ENCODE results near the gene OPRM1.
"Not testable (repeated sequence)": the region's sequence is repeated elsewhere in the genome, so short reads cannot be mapped to it uniquely, and the experiment has no call there.

The OPRM1 gene

GRCh38 chr6:154213782-154214181 is 174.7 kb downstream of the OPRM1 start:
- DNase-seq: no peak

- no peak for DNase-seq
Observed at GRCh38 chr6:154218301-154218700, 179.3 kb downstream of the OPRM1 start.

GRCh38 chr6:154218787-154219186 is 179.7 kb downstream of the OPRM1 start:
- DNase-seq: no peak

- no peak for DNase-seq
Observed at GRCh38 chr6:154219250-154219649, 180.2 kb downstream of the OPRM1 start.

GRCh38 chr6:154222716-154223115 is 183.7 kb downstream of the OPRM1 start:
- DNase-seq: no peak

GRCh38 chr6:154223296-154223695 is 184.3 kb downstream of the OPRM1 start:
- no peak for DNase-seq

- DNase-seq: no peak
Observed at GRCh38 chr6:154226461-154226860, 187.4 kb downstream of the OPRM1 start.

- no peak for DNase-seq
Observed at GRCh38 chr6:154227862-154228520, 189.0 kb downstream of the OPRM1 start.

GRCh38 chr6:154228521-154228905 is 189.5 kb downstream of the OPRM1 start:
- no peak for DNase-seq

GRCh38 chr6:154229786-154230185 is 190.7 kb downstream of the OPRM1 start:
- DNase-seq: no peak

GRCh38 chr6:154230393-154230792 is 191.4 kb downstream of the OPRM1 start:
- no peak for DNase-seq

GRCh38 chr6:154230910-154231595 is 192.0 kb downstream of the OPRM1 start:
- DNase-seq: no peak

- DNase-seq: no peak
Observed at GRCh38 chr6:154232013-154232910, 193.2 kb downstream of the OPRM1 start.

- DNase-seq: no peak
Observed at GRCh38 chr6:154233383-154233782, 194.3 kb downstream of the OPRM1 start.

- DNase-seq: no peak
Observed at GRCh38 chr6:154234019-154234772, 195.2 kb downstream of the OPRM1 start.

- no peak for DNase-seq
Observed at GRCh38 chr6:154236646-154237301, 197.7 kb downstream of the OPRM1 start.

- DNase-seq: no peak
Observed at GRCh38 chr6:154238831-154239230, 199.8 kb downstream of the OPRM1 start.

GRCh38 chr6:154239392-154239791 is 200.4 kb downstream of the OPRM1 start:
- DNase-seq: no peak

- not testable (repeated sequence) for DNase-seq
Observed at GRCh38 chr6:154241061-154241460, 202.0 kb downstream of the OPRM1 start.

- no peak for DNase-seq
Observed at GRCh38 chr6:154241581-154241980, 202.5 kb downstream of the OPRM1 start.

GRCh38 chr6:154242617-154243357 is 203.7 kb downstream of the OPRM1 start:
- no peak for DNase-seq
